ENCODE results near the gene NLE1.

Gene NLE1

DNA sequence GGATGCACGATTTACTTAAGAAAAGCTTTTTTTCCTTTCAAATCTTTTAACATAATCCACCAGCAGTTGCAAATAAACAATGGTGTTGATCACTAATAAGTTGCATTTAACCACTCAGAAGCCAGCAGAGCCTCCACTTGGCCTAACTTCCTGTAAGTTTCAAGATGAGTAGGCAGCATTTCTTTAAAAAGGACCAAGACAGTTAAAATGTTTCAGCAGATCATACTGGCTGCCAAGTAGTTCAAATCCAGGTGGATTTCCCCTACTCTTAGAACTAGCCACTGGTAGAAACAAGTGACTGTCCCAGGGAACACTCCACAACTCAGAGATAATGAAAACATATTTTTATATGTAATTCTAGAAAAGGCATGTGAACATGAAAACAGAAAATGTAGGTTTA, 61.6 kb downstream of the NLE1 start:
- no peak overlapping the region for H3K4me3 Mint-ChIP-seq
- peaks cover 25% of the 10 kb centered on the region for H3K4me1 Mint-ChIP-seq
- peak overlapping the region; percentile 77 for H3K27ac Mint-ChIP-seq
- H3K36me3 Mint-ChIP-seq = no peaks in the 10 kb centered on the region
- DNase-seq (ENCODE audit: low spot score in 2 of 2) (no peak), ATAC-seq (ENCODE audit: low read depth) (peak; percentile 52)
- no peaks in the 10 kb centered on the region for H3K27me3 Mint-ChIP-seq
- no peaks in the 10 kb centered on the region for H3K9me3 Mint-ChIP-seq

GRCh38 chr17:35079547-35080423, 62.3 kb downstream of the NLE1 start:
- Mint-ChIP-seq H3K36me3 (no peaks in the 10 kb centered on the region), H3K9me3 (no peaks in the 10 kb centered on the region), H3K27ac (no peak overlapping the region), H3K27me3 (no peaks in the 10 kb centered on the region), H3K4me1 (peaks cover 27% of the 10 kb centered on the region), H3K4me3 (no peak overlapping the region)
- ATAC-seq (ENCODE audit: low read depth) (no peak), DNase-seq (ENCODE audit: low spot score in 2 of 2) (no peak)

All from memory B cell (primary cell).